Testis (tissue), 3 donors: ENCODE data around the gene SMIM11. TPM values are rescaled to one million over a fixed set of nuclear protein-coding genes. Genes with fewer than 3 reads are reported as not detected.

Source experiments
- DNase-seq: peaks from one replicate; pipeline ENCODE4 v3.0.0-alpha.2; 2019
- H3K27ac ChIP-seq, 2 donors: fragments of 200-600 bp; sonication (generic); one replicate each; pipeline ENCODE4 v1.5.1; 2019
- H3K27me3 ChIP-seq: fragments of 200-600 bp; sonication (generic); one replicate; pipeline ENCODE4 v1.5.1; 2019
- H3K36me3 ChIP-seq: fragments of 200-600 bp; sonication (generic); one replicate; pipeline ENCODE4 v1.5.1; 2017; ENCODE audit warnings: low read depth; ENCODE audit errors: missing control alignments
- H3K4me1 ChIP-seq: fragments of 200-600 bp; sonication (generic); one replicate; pipeline ENCODE4 v1.5.1; 2019
- H3K4me3 ChIP-seq, 2 donors: fragments of 200-600 bp; sonication (generic); one replicate each; pipeline ENCODE4 v1.5.1; 2017 to 2019
- H3K9me3 ChIP-seq: fragments of 200-600 bp; sonication (generic); one replicate; pipeline ENCODE4 v1.5.1; 2017
- CTCF ChIP-seq, 3 experiments: fragments of 450-650 bp in 2 of 3; fragments of 200-600 bp in 1 of 3; sonication (generic) in 1 of 3; IDR thresholded peaks; one replicate each; pipeline ENCODE4 v1.5.1; 2016 to 2019; ENCODE audit warnings: antibody characterized with exemption in 3 of 3, mild to moderate bottlenecking in 2 of 3, moderate library complexity in 1 of 3
- POLR2A ChIP-seq: fragments of 450-650 bp; IDR thresholded peaks from one replicate; pipeline ENCODE4 v1.6.1; 2017; ENCODE audit warnings: antibody characterized with exemption, mild to moderate bottlenecking, moderate library complexity
- WGBS, 2 donors: methylation state at CpG; one replicate each; pipeline ENCODE4 v1.1.5; 2018; 5-methylcytosine and 5-hydroxymethylcytosine counted together
- intact Hi-C: fragments of 100-400 bp; cut with DNase I; formaldehyde crosslinking; loops from one replicate; pipeline ENCODE4 v1.15.1; 2023; ENCODE audit warnings: low total_unique reads
- polyA plus RNA-seq: library from polyadenylated mRNA; stranded (reverse); fragments of 350-450 nt; fragmentation: Illumina TruSeq; extraction: RNeasy Lipid Tissue Mini Kit (QIAGEN cat#74804); gene quantifications from one replicate; pipeline ENCODE4 v1.2.3, GENCODE V29; 2014; ENCODE audit warnings: low read depth, low replicate concordance; ENCODE audit not compliant: insufficient read depth
- total RNA-seq, 2 donors: library from RNA; depleted of rRNA; stranded (reverse); fragments of >200 nt; gene quantifications; one replicate each; pipeline ENCODE4 v1.2.3, GENCODE V29; 2016

SMIM11 gene
- total and polyA plus RNA-seq, 3 donors from 2014 or later: 5.0 to 13.3 (median 9.1) TPM

DNA sequence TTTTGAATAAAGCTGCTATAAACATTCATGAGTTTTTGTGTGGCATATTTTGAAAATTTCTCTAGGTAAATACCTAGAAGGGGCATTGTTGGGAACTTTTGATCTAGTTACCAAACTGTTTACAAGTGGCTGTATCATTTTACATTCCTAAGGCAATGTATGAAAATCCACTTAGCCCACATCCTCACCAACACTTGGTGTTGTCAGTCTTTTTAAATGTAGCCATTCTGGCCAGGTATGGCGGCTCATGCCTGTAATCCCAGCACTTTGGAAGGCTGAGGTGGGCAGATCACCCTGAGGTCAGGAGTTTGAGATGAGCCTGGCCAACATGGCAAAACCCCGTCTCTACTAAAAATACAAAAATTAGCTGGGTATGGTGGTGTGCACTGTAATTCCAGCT lies 17.4 kb upstream of the SMIM11 start:
- Histone ChIP-seq H3K4me3 (no peak overlapping the region), H3K27me3 (no peaks in the 10 kb centered on the region), H3K9me3 (no peaks in the 10 kb centered on the region), H3K27ac (no peak overlapping the region), H3K36me3 (no peaks in the 10 kb centered on the region), H3K4me1 (no peaks in the 10 kb centered on the region)
- TF ChIP-seq POLR2A (no peak), CTCF (IDR thresholded peaks at IDR 0.05) (no peak)
- no peak for DNase-seq
- intact Hi-C loops: no loop called here
- 91 to 94% methylated on average over 2 of the region's 2 CpGs for WGBS, 2 donors

- Histone ChIP-seq H3K27me3 (no peaks in the 10 kb centered on the region), H3K27ac (no peak overlapping the region), H3K36me3 (no peaks in the 10 kb centered on the region), H3K4me1 (no peaks in the 10 kb centered on the region), H3K9me3 (no peaks in the 10 kb centered on the region), H3K4me3 (no peak overlapping the region)
- WGBS, 2 donors: 47 to 100% methylated on average over 1 of the region's 1 CpG
- intact Hi-C loops: no loop called here
- TF ChIP-seq CTCF (IDR thresholded peaks at IDR 0.05) (no peak), POLR2A (no peak)
- DNase-seq: no peak
Measured at GRCh38 chr21:34358866-34359265, 16.4 kb upstream of the SMIM11 start.

GRCh38 chr21:34360488-34361241 lies 14.6 kb upstream of the SMIM11 start:
- Histone ChIP-seq H3K27me3 (no peaks in the 10 kb centered on the region), H3K9me3 (no peaks in the 10 kb centered on the region), H3K36me3 (no peaks in the 10 kb centered on the region), H3K4me3 (peak overlapping the region in 1 of 2 donors; percentile 6), H3K4me1 (no peaks in the 10 kb centered on the region), H3K27ac (no peak overlapping the region)
- DNase-seq: peak; percentile 9
- no peak for TF ChIP-seq CTCF (IDR thresholded peaks at IDR 0.05)
- 68 to 80% methylated on average over 12 of the region's 12 CpGs for WGBS, 2 donors
- intact Hi-C loops: no loop called here

DNA sequence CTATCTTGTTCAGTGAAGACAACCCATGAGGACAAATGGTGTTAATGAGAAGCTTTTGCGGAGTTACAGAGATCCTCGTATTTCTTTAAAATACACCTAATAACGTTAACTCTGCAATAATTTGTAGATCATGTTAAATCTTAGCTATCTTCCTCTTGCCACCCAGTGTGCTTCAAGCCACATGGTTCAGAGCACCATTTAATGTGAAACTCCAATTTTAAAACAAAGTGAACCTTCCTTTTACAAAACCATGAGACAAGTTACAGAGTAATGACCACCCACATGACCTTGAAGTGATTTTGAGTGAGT lies 13.2 kb upstream of the SMIM11 start:
- H3K36me3 ChIP-seq: no peaks in the 10 kb centered on the region
- TF ChIP-seq POLR2A (no peak), CTCF (IDR thresholded peaks at IDR 0.05) (no peak)
- no peaks in the 10 kb centered on the region for H3K9me3 ChIP-seq
- 18 to 21% methylated on average over 3 of the region's 3 CpGs for WGBS, 2 donors
- no peaks in the 10 kb centered on the region for H3K4me1 ChIP-seq
- peak; percentile 0 for DNase-seq
- intact Hi-C loops: no loop called here
- no peak overlapping the region for H3K27ac ChIP-seq
- H3K27me3 ChIP-seq: no peaks in the 10 kb centered on the region
- no peak overlapping the region for H3K4me3 ChIP-seq

GRCh38 chr21:34362670-34363069 lies 12.6 kb upstream of the SMIM11 start:
- 97 to 98% methylated on average over 3 of the region's 3 CpGs for WGBS, 2 donors
- TF ChIP-seq CTCF (IDR thresholded peaks at IDR 0.05): no peak
- no peak for TF ChIP-seq POLR2A
- Histone ChIP-seq H3K9me3 (no peaks in the 10 kb centered on the region), H3K36me3 (no peaks in the 10 kb centered on the region), H3K27me3 (no peaks in the 10 kb centered on the region), H3K4me3 (no peak overlapping the region), H3K4me1 (no peaks in the 10 kb centered on the region), H3K27ac (no peak overlapping the region)
- peak; percentile 5 for DNase-seq
- intact Hi-C loops: no loop called here
